Fibroblast of the aortic adventitia (primary cell): ENCODE results near the gene DIP2B. TPM values are rescaled to one million over a fixed set of nuclear protein-coding genes. Genes with fewer than 3 reads are reported as not detected.
A peak's percentile ranks its signal among the peaks of the same experiment; 100 is the strongest.

Experiments used
- DNase-seq: peaks from one replicate; pipeline ENCODE4 v3.0.0-alpha.2; 2010; ENCODE audit warnings: low read depth
- H3K4me3 ChIP-seq: 2 replicates; pipeline ENCODE4 v1.5.1; 2011; ENCODE audit warnings: low read depth, mild to moderate bottlenecking, control low read depth, low read length, moderate library complexity
- total RNA-seq: library from RNA; depleted of rRNA; stranded (reverse); fragments of >200 nt; gene quantifications from 2 replicates; pipeline ENCODE4 v1.2.3, GENCODE V29; 2012; ENCODE audit warnings: low replicate concordance
- TF ChIP-seq, protein P1 (sequence below): IDR thresholded peaks from 2 replicates; pipeline ENCODE4 v1.5.1; 2011; ENCODE audit warnings: mild to moderate bottlenecking, low read length, control low read depth, inconsistent platforms; ENCODE audit not compliant: insufficient read depth

DIP2B gene
- total RNA-seq, 1 donor = 26.7 TPM

DNA sequence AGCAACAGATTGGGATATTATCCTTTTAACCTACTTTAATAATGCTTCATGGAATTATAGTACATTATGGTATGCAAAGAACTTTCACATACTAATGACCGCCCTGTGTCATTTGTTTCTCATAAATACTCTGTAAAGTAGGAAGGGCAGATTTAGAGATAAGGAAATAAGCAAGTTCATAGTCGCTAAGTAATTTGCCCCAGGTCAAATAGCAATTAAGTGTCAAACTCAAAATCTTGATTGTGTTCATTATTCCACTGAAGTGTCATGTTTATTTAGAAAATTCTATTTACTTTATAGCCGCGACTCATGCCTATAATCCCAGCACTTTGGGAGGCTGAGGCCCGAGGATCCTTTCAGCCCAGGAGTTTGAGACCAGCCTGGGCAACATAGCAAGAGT lies 160.4 kb downstream of the DIP2B start:
- no peak overlapping the region for H3K4me3 ChIP-seq
- no peak for DNase-seq
- TF ChIP-seq, protein P1, sequence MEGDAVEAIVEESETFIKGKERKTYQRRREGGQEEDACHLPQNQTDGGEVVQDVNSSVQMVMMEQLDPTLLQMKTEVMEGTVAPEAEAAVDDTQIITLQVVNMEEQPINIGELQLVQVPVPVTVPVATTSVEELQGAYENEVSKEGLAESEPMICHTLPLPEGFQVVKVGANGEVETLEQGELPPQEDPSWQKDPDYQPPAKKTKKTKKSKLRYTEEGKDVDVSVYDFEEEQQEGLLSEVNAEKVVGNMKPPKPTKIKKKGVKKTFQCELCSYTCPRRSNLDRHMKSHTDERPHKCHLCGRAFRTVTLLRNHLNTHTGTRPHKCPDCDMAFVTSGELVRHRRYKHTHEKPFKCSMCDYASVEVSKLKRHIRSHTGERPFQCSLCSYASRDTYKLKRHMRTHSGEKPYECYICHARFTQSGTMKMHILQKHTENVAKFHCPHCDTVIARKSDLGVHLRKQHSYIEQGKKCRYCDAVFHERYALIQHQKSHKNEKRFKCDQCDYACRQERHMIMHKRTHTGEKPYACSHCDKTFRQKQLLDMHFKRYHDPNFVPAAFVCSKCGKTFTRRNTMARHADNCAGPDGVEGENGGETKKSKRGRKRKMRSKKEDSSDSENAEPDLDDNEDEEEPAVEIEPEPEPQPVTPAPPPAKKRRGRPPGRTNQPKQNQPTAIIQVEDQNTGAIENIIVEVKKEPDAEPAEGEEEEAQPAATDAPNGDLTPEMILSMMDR = no peak

- TF ChIP-seq, protein P1 = no peak
- H3K4me3 ChIP-seq = no peak overlapping the region
- no peak for DNase-seq
Measured at GRCh38 chr12:50665609-50666008, 160.8 kb downstream of the DIP2B start.

- DNase-seq = no peak
- TF ChIP-seq, protein P1 = no peak
- no peak overlapping the region for H3K4me3 ChIP-seq
Measured at GRCh38 chr12:50666023-50666422, 161.2 kb downstream of the DIP2B start.

DNA sequence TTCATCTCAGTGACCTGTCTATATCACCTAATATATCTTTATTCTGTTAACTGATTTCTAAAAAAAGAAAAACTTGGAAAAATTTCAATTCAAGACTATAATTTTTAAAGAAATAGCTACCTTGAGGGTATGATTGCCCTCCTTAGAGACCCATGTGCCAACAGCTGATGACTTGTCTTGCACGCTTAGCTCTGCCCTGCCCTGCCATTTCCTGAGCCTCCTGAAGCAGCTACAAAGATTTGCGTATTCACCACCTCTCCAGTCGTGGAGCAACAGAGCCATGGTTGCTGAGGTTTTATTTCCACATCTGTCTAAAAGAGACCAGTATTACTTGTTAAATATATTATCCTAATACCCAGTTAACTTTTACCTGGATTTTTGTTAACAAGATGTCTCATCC lies 167.4 kb downstream of the DIP2B start:
- TF ChIP-seq, protein P1 = no peak
- no peak overlapping the region for H3K4me3 ChIP-seq
- DNase-seq = no peak

DNA sequence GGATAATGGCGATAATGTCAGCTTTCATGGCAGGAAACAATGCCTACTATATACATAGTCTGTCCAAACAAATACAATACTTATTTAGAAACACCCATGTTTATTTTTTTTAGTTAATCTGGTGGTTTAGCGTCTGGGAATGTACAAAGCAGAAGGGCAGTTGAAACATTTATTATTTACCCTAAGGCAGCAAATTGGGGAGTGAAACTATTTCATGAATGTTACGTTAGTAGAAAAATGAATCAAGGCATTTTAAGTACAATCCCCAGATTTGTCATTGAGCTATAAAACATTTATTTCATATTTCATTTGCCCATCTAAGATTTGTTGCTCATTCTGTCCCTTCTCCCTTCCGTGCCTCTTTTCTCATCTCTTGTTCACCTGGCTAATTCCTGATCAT lies 172.0 kb downstream of the DIP2B start:
- DNase-seq = no peak
- TF ChIP-seq, protein P1 = no peak
- H3K4me3 ChIP-seq = no peak overlapping the region

GRCh38 chr12:50677858-50678257 lies 173.1 kb downstream of the DIP2B start:
- TF ChIP-seq, protein P1 = no peak
- peak; percentile 81 for DNase-seq
- no peak overlapping the region for H3K4me3 ChIP-seq

DNA sequence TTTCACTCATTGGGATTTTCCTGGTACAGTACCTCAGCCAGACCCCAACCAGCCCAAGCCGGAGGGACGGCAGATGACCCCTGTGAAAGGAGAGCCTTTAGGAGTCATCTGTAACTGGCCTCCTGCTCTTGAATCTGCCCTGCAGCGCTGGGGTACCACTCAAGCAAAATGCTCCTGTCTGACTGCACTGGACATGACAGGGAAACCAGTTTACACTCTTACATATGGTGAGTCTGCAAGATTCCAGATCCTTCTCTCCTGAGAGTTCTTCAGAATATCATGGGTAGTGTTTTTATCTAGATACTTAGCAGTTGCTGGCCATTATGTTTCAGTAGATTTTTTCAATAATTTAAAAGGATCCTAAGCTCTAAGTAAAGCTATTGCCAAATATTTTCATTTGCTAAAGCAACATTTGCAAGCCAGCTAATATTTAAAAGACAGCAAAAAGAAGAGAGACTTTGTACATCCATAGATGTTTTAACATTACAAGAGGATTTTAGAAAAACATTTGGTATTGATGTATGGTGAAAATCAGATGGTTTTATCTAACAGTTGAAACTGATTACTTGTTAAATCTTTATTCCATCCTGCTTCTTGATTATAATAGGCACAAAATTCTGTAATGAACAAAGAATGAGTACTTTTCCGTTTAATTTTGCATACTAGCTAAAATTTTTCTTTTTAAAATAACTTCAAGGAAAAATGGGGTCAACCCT lies 174.0 kb downstream of the DIP2B start:
- H3K4me3 ChIP-seq = no peak overlapping the region
- TF ChIP-seq, protein P1 = no peak
- DNase-seq = no peak
